ENCODE measurements around the gene TTC39C. TPM values are rescaled to one million over a fixed set of nuclear protein-coding genes. Genes with fewer than 3 reads are reported as not detected.

TTC39C gene
- total RNA-seq, 1 donor from 2014 or later = 14.3 TPM

- no peak for DNase-seq (ENCODE audit: low spot score)
- H3K9me3 Mint-ChIP-seq (ENCODE audit: unreplicated experiment) = no peaks in the 10 kb centered on the region
- H3K27ac Mint-ChIP-seq (ENCODE audit: unreplicated experiment) = no peak overlapping the region
Measured at GRCh38 chr18:24103320-24104021, 88.9 kb downstream of the TTC39C start.

GRCh38 chr18:24104486-24104885 lies 89.9 kb downstream of the TTC39C start:
- DNase-seq (ENCODE audit: low spot score) = no peak
- no peak overlapping the region for H3K27ac Mint-ChIP-seq (ENCODE audit: unreplicated experiment)
- peaks cover 2% of the 10 kb centered on the region for H3K27me3 Mint-ChIP-seq (ENCODE audit: unreplicated experiment)
- peaks cover 2% of the 10 kb centered on the region for H3K4me1 Mint-ChIP-seq (ENCODE audit: unreplicated experiment)
- no peaks in the 10 kb centered on the region for H3K36me3 Mint-ChIP-seq (ENCODE audit: low read depth, unreplicated experiment)
- no peaks in the 10 kb centered on the region for H3K9me3 Mint-ChIP-seq (ENCODE audit: unreplicated experiment)
- TF ChIP-seq CTCF (IDR thresholded peaks at IDR 0.05; ENCODE audit: unreplicated experiment) = no peak
- no peak overlapping the region for H3K4me3 Mint-ChIP-seq (ENCODE audit: unreplicated experiment)

More at GRCh38 chr18:24103320-24104021, 88.9 kb downstream of the TTC39C start:
- Mint-ChIP-seq H3K4me1 (ENCODE audit: unreplicated experiment) (peaks cover 2% of the 10 kb centered on the region), H3K27me3 (ENCODE audit: unreplicated experiment) (peaks cover 2% of the 10 kb centered on the region), H3K36me3 (ENCODE audit: low read depth, unreplicated experiment) (no peaks in the 10 kb centered on the region), H3K4me3 (ENCODE audit: unreplicated experiment) (no peak overlapping the region)
- TF ChIP-seq CTCF (IDR thresholded peaks at IDR 0.05; ENCODE audit: unreplicated experiment) = no peak

GRCh38 chr18:24108641-24109040 lies 94.1 kb downstream of the TTC39C start:
- H3K27ac Mint-ChIP-seq (ENCODE audit: unreplicated experiment) = no peak overlapping the region
- no peaks in the 10 kb centered on the region for H3K9me3 Mint-ChIP-seq (ENCODE audit: unreplicated experiment)
- H3K4me1 Mint-ChIP-seq (ENCODE audit: unreplicated experiment) = peaks cover 2% of the 10 kb centered on the region

GRCh38 chr18:24111936-24112335 lies 97.4 kb downstream of the TTC39C start:
- Mint-ChIP-seq H3K27me3 (ENCODE audit: unreplicated experiment) (no peaks in the 10 kb centered on the region), H3K27ac (ENCODE audit: unreplicated experiment) (no peak overlapping the region), H3K4me3 (ENCODE audit: unreplicated experiment) (no peak overlapping the region), H3K4me1 (ENCODE audit: unreplicated experiment) (no peaks in the 10 kb centered on the region), H3K9me3 (ENCODE audit: unreplicated experiment) (no peaks in the 10 kb centered on the region), H3K36me3 (ENCODE audit: low read depth, unreplicated experiment) (no peaks in the 10 kb centered on the region)
- DNase-seq (ENCODE audit: low spot score) = no peak
- no peak for TF ChIP-seq CTCF (IDR thresholded peaks at IDR 0.05; ENCODE audit: unreplicated experiment)

More at GRCh38 chr18:24108641-24109040, 94.1 kb downstream of the TTC39C start:
- Mint-ChIP-seq H3K36me3 (ENCODE audit: low read depth, unreplicated experiment) (no peaks in the 10 kb centered on the region), H3K27me3 (ENCODE audit: unreplicated experiment) (peaks cover 2% of the 10 kb centered on the region), H3K4me3 (ENCODE audit: unreplicated experiment) (no peak overlapping the region)
- DNase-seq (ENCODE audit: low spot score) = no peak
- no peak for TF ChIP-seq CTCF (IDR thresholded peaks at IDR 0.05; ENCODE audit: unreplicated experiment)

- Mint-ChIP-seq H3K27ac (ENCODE audit: unreplicated experiment) (no peak overlapping the region), H3K9me3 (ENCODE audit: unreplicated experiment) (no peaks in the 10 kb centered on the region), H3K36me3 (ENCODE audit: low read depth, unreplicated experiment) (no peaks in the 10 kb centered on the region), H3K4me3 (ENCODE audit: unreplicated experiment) (no peak overlapping the region), H3K27me3 (ENCODE audit: unreplicated experiment) (no peaks in the 10 kb centered on the region), H3K4me1 (ENCODE audit: unreplicated experiment) (no peaks in the 10 kb centered on the region)
- DNase-seq (ENCODE audit: low spot score) = no peak
- no peak for TF ChIP-seq CTCF (IDR thresholded peaks at IDR 0.05; ENCODE audit: unreplicated experiment)
Measured at GRCh38 chr18:24112464-24112863, 97.9 kb downstream of the TTC39C start.

All from endothelial cell (in vitro differentiated cells).